Pons (tissue), 1 donor: ENCODE measurements around the gene KLF16.
"Not testable (repeated sequence)": the region's sequence is repeated elsewhere in the genome, so short reads cannot be mapped to it uniquely, and the experiment has no call there.

Experiments
- DNase-seq: peaks from one replicate; pipeline ENCODE4 v3.0.0-alpha.2; 2016; ENCODE audit warnings: low spot score

KLF16 gene

GRCh38 chr19:1863328-1863637 is at the start of gene KLF16:
KLF16 (minus strand) TSS chr19:1863579; CDS start chr19:1863497, 82 bp downstream.
- DNase-seq = no peak

- DNase-seq = no peak
These were observed 49.6 kb upstream of the KLF16 start for GRCh38 chr19:1912760-1913505.

- DNase-seq = no peak
These were observed 48.6 kb upstream of the KLF16 start for GRCh38 chr19:1911995-1912394.

GRCh38 chr19:1911098-1911497 is 47.7 kb upstream of the KLF16 start:
- no peak for DNase-seq

- no peak for DNase-seq
These were observed 46.8 kb upstream of the KLF16 start for GRCh38 chr19:1910177-1910576.

- DNase-seq = no peak
These were observed 46.3 kb upstream of the KLF16 start for GRCh38 chr19:1909761-1910080.

- DNase-seq = no peak
These were observed 44.9 kb upstream of the KLF16 start for GRCh38 chr19:1908364-1908678.

GRCh38 chr19:1907563-1908363 is 44.4 kb upstream of the KLF16 start:
- DNase-seq = peak; percentile 82

GRCh38 chr19:1906985-1907562 is 43.7 kb upstream of the KLF16 start:
- DNase-seq = no peak

GRCh38 chr19:1905863-1906375 is 42.5 kb upstream of the KLF16 start:
- no peak for DNase-seq

- peak; percentile 97 for DNase-seq
These were observed 41.9 kb upstream of the KLF16 start, which contains the start of the genes ADAT3 and SCAMP4 for GRCh38 chr19:1905110-1905862. ADAT3 (plus strand) TSS chr19:1905399; CDS start chr19:1912048, 6,649 bp downstream. SCAMP4 (plus strand) TSS chr19:1905399; CDS start chr19:1915020, 9,621 bp downstream.

- DNase-seq = no peak
These were observed 41.4 kb upstream of the KLF16 start for GRCh38 chr19:1904860-1905109.

GRCh38 chr19:1902923-1903322 is 39.5 kb upstream of the KLF16 start:
- DNase-seq = no peak

GRCh38 chr19:1901940-1902404 is 38.6 kb upstream of the KLF16 start:
- DNase-seq = peak; percentile 81

- DNase-seq = no peak
These were observed 33.1 kb upstream of the KLF16 start for GRCh38 chr19:1896508-1896907.

- DNase-seq = no peak
These were observed 30.4 kb upstream of the KLF16 start for GRCh38 chr19:1893791-1894190.

GRCh38 chr19:1889907-1890306 is 26.5 kb upstream of the KLF16 start:
- DNase-seq = no peak

GRCh38 chr19:1888385-1888784 is 25.0 kb upstream of the KLF16 start:
- no peak for DNase-seq

GRCh38 chr19:1886360-1886759 is 23.0 kb upstream of the KLF16 start:
- DNase-seq = not testable (repeated sequence)

GRCh38 chr19:1885398-1886119 is 22.2 kb upstream of the KLF16 start, which contains the start of gene ABHD17A:
ABHD17A (minus strand) TSS chr19:1885496; CDS start chr19:1881566, 3,930 bp downstream.
- DNase-seq = peak; percentile 93

- no peak for DNase-seq
These were observed 21.4 kb upstream of the KLF16 start for GRCh38 chr19:1884719-1885334.
